ENCODE measurements around the gene RGPD3.
"Not testable (repeated sequence)": the region's sequence is repeated elsewhere in the genome, so short reads cannot be mapped to it uniquely, and the experiment has no call there.

DNA sequence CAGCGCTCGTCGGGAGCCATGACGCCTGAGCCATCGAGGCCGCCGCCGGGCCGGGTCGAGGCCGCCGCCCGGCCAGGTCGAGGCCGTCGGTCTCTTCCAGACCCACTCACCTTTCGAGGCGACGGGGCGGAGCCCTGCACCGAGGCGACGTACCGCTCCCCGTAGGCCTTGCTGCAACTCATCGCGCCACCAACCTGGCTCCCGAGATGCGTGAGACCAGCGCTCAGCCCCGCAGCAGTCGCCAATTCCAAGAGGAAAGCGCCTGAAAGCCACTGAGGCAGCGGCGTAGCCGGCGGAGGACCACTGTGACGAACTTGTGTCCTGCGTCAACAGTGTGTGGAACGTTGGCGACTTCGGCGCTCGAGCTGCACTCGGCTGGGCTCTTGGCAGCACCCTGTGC is at the start of gene RGPD3:
- TF ChIP-seq, protein P1, sequence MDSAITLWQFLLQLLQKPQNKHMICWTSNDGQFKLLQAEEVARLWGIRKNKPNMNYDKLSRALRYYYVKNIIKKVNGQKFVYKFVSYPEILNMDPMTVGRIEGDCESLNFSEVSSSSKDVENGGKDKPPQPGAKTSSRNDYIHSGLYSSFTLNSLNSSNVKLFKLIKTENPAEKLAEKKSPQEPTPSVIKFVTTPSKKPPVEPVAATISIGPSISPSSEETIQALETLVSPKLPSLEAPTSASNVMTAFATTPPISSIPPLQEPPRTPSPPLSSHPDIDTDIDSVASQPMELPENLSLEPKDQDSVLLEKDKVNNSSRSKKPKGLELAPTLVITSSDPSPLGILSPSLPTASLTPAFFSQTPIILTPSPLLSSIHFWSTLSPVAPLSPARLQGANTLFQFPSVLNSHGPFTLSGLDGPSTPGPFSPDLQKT (IDR thresholded peaks at IDR 0.05; ENCODE audit: borderline replicate concordance, low read depth, low read length), result not testable (repeated sequence)
- not testable (repeated sequence) for TF ChIP-seq ZNF37A (tag by site-specific recombination; IDR thresholded peaks at IDR 0.05)

Data from HEK293 (cell line).